Measurements from ENCODE around the gene CLDN18.

CLDN18 gene

DNA sequence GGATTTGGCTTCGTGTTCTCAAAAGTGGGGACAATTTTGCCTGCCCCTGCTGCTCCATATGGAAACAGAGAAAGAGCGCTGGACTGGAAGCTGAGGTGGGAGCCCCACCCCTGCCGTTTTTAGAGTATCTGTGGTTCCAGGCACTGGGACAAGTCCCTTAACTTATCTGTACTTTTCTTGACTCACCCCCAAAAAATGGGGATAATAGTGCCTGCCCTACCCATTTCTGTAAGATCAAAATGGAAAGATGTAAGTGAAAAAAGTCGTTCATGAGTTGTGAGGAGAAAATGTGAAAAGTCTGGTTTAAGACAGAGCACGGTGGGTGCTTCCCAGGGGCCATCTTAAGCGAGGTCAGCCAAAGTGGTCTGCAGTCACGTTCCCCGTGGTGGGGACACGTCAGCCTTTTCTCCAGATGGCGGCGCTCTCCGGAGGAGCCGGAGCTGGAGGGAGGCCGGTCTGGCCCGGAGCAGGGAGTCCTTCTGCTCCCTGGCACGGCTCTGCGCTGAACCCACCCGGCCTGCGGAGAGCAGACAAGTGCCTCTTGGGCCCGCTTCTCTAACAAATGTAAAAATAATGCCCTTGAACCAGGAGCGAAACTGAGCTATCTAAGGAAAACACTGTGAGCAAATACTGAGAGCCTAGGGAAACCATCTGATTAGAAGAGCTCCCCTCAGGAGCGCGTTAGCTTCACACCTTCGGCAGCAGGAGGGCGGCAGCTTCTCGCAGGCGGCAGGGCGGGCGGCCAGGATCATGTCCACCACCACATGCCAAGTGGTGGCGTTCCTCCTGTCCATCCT lies at the start of gene CLDN18:
CLDN18 (plus strand) TSS at position 690 of the 797 bp plus-strand sequence; CDS start at position 751, 61 bp downstream.
- DNase-seq (ENCODE audit: low read depth): no peak

DNA sequence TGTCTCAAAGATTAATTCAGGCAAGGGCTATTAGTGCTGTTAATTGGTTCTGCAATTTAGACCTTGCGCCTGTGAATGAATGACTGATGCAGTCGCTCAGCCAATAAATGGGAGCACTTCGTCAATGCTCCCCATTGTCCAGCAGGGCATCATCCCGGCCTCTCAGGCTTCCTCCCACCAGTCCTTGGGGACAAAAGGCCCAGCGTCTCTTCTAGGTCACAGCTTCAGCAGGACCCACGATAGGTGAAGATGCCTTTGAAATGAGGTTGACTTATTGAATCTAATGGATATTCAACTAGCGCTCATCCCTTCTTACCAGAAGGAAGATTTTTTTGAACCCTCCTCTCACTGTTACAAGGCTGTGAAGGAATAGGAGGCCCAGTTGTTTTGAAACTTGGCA lies 47.7 kb upstream of the CLDN18 start:
- no peak for DNase-seq (ENCODE audit: low read depth)

DNA sequence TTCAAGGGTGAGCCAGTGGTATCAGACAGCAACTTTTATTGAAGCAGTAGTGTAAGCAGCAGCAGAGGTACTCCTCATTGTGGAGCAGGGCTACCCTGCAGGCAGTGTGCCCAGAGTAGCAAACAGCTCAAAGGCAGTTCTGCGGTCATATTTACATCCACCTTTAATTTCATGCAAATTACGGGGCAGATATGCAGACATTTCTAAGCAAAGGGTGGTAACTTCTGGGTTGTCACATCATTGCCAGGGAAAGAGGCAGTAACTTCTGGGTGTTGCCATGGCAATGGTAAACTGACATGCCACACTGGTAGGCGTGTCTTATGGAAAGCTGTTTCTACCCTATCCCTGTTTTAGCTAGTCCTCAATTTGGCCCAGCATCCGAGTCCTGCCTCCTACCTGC lies 46.5 kb upstream of the CLDN18 start:
- DNase-seq (ENCODE audit: low read depth): no peak

DNA sequence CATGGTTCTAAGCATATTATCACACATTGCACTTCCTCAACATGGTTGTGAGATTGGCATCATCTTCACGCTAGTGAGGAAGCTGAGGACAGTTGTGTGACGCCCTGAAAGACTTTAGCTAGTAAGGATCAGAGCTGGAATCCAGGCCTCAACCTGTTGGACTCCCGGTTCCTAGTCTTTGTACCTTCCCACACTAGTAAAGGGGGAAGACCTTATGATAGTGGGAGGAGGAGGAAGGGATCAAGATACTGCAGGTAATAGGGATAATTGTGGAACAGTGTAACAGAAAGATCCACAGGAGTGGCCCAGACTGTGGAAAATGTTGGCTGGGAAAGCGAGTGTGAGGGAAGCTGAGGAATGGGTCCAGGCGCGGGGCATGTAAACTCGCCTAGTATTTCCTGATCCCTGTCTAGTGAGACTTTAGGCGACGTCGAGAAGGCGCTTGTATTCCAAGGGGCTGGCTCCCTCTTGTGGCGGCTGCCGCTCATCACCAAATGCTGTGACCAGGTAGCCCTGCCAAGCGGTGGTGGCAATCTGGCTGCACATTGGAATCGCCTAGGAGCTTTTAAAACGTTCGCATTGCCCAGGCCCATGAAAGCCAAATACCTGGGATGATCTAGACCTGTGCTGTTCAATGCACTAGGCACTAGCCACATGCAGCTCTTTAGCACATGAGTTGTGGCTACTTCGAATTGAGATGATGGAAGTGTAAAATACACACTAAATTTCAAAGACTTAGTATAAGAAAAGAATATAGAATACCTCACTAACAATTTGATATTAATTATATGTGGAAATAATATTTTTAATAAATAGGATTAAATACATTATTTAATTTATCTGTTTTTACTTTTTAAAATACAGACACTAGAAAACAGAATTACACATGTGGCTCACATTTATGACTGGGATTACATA lies 38.8 kb upstream of the CLDN18 start:
- DNase-seq (ENCODE audit: low read depth): no peak

DNA sequence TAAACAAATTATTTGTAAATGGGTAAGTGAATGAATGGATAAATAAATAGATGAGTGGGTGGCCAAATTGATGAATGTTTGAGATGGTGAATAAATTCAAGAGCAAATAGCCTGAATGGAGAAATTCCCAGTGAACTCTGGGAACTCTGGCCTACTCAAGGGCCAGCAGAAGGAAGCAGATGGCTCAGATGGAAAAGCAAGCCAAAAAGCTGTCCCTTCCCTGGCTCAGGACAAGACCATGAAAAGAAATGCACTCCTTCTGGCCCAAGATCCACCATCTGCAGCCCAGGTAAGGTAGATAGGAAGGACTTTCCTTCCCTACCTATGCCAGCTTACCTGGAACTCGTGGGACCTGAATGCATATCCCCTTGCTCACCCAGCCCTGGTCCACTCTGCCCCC lies 37.6 kb upstream of the CLDN18 start:
- DNase-seq (ENCODE audit: low read depth): no peak

DNA sequence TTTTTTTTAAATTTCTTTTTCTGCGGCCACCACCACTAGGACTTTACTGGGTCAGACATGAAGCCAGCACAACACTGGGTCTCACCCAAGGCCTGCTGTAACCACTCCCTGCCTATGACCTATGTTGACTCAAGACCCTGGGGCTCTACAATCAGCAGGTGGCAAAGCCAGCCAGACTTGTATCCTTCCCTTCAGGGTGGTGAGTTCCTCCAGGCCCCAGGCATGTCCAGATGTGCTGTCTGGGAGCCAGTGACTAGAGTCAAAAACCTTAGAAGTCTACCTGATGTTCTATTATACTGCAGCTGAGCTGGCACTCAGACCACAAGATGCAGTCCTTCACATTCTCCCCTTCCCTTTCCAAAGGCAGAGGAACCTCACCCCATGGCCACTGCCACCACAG lies 31.6 kb upstream of the CLDN18 start:
- no peak for DNase-seq (ENCODE audit: low read depth)

DNA sequence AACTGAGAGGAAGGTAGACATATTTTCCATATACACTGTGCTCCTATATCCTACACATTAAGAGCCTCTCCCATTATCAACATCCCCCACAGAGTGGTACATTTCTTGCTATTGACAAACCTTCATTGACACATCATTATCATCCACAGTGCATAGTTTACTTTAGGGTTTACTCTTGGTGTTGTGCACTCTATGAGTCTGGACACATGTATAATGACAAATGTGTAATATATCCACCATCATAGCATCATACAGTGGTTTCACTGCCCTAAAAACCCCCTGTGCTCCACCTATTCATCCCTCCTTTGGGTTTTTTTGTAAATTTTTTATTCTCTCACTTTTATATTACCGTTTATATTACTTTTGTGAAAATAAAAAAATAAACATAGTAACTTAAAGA lies 22.2 kb upstream of the CLDN18 start:
- DNase-seq (ENCODE audit: low read depth): no peak

DNA sequence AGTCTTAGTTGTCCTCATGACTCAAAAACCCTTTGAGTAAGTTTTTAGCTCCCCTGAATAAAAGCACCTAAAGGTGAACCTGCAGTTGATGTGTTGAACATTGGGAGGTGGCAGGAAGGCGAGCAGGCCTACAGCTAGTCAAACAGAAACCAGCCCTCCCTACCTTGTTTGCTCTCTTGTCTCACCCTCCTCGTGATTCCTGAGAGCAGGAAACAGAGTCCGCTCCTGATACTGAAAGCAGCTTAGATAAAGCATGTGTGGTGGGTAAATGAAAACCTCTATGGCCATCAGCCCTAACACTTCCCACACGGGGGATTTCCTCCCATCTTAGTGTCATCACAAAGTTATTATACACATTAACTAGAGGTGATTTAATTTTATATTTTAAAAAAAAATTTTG lies 21.8 kb upstream of the CLDN18 start:
- no peak for DNase-seq (ENCODE audit: low read depth)

DNA sequence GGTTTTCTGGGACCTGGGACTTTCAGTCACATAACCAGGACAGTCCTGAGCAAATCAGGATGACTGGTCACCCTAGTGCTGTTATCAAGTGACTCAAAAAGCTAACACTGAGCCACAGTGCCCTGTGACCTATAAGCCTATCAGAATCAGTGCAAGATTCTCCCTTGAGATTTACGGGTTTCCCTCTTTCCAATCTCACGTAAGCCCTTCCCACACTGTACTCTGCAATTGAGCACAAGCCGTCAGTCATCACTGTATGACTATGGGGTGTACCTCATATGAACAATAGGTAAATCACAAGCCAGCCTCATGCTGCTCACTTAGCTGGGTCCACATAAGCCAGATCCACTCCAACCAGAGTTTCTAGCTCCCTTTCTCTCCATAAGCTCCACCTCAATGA lies 21.0 kb upstream of the CLDN18 start:
- DNase-seq (ENCODE audit: low read depth): no peak

DNA sequence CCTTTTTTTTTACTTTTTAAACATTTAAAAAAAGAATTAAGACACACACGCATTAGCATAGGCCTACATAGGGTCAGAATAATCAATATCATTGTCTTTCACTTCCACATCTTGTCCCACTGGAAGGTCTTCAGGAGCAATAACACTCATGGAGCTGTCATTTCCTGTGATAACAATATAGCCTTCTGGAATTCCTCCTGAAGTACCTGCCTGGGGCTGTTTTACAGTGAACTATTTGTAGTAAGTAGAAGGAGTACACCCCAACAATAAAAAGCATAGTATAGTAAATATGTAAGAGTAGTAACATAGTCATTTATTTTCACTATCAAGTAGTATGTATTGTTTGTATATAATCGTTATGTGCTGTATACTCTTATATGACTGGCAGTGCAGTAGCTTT lies 19.5 kb upstream of the CLDN18 start:
- DNase-seq (ENCODE audit: low read depth): no peak

DNA sequence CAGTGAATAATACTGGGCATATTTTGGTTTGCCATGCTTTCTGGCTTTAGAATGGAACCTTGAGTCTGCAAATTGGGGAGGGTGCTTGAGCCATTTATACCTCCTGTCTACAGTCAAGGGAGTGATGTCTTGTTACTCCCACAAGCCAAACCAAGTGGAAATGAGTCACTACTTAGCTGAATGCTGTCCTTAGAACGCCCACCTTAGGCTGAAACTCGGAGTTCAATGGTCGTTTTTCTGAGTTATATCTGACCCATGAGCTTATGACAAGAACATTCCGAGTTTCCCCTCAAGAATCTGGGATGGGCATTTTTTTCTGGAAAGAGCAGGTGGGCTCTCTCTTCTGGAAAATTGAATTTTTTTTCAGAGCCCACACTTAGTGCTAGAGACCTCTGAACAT lies 17.4 kb upstream of the CLDN18 start:
- no peak for DNase-seq (ENCODE audit: low read depth)

DNA sequence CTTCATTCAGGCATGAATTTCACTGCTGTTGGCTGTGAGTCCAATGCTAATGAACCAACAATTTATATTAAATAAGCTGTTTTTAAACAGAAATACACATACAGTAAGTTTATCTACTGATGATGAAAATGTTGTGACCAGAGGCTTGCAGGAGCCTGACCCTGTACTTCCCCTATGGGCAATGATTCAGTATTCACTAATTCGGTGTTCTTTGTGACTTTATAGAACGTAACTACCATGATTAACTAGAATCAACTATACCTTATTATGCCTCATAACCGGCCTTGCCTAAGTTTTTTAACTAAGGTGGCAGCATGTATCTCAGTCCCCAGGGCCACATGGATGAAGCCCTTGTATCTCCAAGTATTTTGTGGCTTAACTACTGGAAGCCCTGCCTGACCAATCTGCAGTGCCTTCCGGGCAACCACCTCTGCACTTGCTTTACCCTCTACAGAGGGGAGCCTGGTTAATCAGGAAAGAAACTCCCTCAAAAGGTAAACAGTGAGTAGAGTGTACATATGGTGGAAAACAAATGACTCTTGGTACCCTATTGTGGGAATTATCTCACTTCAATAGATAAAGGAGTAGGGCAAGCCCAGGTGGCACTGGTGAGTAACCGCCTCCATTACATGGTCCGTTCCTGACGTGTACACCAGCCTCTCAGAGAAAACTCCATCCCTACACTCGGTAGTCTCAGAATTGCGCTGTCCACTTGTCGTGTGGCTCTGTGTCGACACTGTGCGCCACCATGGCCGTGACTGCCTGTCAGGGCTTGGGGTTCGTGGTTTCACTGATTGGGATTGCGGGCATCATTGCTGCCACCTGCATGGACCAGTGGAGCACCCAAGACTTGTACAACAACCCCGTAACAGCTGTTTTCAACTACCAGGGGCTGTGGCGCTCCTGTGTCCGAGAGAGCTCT lies 11.6 kb upstream of the CLDN18 start:
- DNase-seq (ENCODE audit: low read depth): no peak

DNA sequence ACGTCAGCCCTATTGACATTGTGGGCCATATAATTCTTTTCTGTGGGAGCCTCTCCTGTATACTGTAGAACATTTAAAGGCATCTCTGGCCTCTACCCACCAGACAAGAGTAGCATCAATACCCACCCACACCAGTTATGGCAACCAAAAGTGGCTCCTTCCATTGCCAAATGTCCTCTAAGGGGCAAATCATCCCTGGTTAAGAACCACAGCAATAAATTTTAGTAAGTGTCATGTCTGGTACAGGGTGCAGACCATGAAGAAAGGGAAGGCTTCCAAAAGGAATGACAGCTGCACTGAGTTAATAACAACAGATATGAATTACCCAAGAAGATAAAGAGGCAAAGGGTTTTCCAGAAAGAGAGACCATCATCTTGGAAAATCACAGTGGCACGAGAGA lies 6.9 kb upstream of the CLDN18 start:
- no peak for DNase-seq (ENCODE audit: low read depth)

DNA sequence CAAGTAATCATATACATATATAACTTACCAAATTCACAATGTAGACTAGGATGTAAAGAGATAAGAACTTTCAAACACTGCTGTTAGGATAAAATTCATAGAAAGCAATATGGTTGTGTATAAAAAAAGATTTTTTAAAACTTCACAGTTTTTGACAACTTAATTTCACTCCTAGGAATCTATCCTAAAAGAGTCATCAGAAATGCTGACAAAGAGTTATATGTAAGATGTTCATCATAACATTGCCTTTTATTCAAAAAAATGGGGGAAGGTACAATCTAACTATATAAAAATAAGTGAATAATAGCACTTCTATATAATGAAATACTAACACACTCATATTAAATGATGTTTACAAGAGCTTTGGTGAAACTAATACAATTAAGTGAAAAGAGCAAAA lies 4.3 kb upstream of the CLDN18 start:
- no peak for DNase-seq (ENCODE audit: low read depth)

DNA sequence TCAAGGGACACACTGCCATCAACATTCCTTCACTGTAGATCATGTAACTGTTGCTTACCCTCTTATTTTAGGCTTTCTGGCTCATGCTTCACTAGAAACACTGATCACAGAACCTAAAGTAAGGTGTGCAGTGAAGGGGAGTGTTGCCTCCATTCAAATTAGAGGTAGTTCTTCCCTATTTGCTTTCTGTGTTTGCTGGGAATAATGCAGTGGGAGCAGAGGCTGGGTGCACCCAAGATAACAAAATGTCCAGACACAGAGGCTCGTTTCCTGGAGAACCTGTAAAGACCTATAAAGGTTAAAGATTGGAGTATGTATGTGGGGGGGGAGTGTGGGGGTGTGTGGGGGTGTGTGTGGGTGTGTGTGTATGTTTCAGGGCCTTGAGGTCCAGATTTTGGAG lies 2.1 kb upstream of the CLDN18 start:
- DNase-seq (ENCODE audit: low read depth): no peak

DNA sequence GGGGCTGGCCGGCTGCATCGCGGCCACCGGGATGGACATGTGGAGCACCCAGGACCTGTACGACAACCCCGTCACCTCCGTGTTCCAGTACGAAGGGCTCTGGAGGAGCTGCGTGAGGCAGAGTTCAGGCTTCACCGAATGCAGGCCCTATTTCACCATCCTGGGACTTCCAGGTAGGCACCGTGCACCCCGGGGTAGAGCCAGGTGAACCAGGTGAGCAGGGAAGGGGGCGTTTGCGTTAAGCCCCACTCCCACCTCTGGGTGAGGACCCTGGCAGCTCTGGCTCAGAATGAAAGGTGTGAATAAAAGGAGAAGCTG lies 267 bp downstream of the CLDN18 start:
- DNase-seq (ENCODE audit: low read depth): no peak

DNA sequence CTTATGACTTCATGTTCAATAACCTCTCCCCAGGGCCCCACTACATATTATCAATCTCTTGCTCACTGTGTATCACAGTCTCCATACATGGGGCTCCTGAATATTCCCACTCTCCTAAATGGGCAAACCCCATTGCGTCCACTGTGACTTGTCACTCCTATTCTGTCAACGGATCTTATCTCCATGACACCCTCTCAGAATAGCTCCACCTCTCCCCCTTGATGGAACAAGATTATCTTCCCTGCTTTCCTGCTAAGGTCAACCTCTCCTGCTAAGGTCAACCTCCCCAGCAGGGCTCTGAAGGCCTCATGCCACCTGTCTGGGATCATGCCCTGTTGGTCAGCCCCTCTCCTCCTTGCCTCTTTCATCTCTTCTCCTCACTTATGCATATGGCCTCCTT lies 1.8 kb downstream of the CLDN18 start:
- DNase-seq (ENCODE audit: low read depth): no peak

DNA sequence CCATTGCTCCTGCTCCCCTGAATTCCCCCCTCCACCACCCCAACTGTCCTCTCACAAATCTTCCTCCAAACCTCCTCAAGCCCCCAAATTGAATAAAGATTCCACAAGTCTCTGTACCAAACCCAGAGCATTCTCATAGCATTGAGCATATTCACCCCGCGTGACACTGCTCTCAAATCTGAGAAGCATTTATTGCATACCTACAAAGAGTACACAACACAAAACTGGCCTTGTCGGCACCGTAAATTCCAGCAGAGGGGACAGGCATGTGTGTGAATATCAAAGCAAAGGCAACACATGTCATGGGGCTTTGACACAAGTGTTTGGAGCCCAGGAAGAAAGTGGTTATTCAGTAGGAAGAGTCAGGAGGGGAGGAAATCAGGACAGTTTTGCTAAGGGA lies 2.6 kb downstream of the CLDN18 start:
- no peak for DNase-seq (ENCODE audit: low read depth)

DNA sequence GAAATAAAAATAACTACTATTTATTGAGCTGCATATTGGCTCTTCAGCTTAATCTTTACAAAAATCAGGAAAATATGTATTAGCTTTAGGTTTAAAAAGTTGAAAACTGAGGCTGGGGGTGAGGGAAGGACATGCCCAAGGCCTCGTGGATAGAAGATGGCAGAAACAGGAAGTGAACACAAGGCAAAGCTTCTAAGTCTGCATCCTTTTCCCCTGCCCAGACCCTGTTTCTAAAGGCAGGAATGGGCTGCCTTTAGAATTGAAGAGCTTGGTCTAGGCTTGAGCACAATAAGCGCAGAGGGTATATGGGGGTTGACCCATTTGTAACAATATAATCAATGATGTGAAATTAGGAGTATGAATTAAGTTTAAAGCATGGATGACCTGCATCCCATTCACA lies 6.1 kb downstream of the CLDN18 start:
- DNase-seq (ENCODE audit: low read depth): no peak

DNA sequence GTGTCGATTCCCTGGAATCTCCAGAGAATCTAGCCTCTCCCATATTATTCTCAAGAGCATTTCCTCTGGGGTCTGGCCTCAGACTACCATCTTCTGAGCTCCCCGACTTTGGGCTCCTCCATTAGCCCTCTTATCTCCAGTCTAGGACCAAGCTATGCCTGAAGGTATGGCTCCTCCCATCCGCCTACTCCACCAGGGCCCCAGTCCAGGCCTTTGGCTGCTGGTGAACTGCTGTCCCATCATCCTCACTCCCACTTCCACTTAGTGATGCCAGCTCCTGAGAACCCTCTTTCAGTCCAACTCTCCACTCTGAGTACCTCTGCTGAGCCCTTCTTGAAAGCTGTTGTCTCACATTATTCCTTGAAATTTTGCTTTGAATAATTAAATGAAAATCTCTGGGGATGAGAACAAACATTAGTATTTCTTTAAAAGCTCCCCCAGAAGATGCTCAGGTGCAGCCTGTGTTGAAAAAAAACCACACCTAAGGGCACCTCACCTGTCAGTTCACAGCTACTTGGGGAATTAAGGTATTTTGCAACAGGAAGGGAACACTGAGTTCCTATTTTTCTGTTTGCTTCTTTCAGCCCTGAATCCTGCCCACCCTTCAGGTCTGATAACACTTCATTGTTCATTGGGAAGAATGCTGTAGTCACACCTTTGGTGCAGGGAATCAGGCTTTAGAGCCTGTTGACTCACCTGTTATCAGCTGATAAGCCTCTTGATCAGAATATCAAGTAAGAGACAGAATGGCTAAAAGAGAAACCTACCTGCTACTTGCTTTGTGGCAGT lies 9.5 kb downstream of the CLDN18 start:
- DNase-seq (ENCODE audit: low read depth): no peak

DNA sequence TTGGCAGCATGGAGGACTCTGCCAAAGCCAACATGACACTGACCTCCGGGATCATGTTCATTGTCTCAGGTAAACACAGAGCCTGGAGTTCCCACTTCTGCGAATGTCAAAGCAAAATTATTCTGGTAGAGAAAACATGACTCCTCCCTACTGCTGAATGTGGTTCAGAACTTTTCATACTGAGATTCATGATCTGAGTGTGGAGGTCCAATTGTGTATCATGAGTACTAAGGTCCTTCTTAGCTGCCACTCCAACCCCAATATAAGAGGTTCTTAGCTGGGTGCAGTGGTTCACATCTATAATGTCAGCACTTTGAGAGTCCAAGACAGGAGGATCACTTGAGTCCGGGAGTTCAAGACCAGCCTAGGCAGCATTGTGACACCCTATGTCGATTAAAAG lies 13.8 kb downstream of the CLDN18 start:
- no peak for DNase-seq (ENCODE audit: low read depth)

DNA sequence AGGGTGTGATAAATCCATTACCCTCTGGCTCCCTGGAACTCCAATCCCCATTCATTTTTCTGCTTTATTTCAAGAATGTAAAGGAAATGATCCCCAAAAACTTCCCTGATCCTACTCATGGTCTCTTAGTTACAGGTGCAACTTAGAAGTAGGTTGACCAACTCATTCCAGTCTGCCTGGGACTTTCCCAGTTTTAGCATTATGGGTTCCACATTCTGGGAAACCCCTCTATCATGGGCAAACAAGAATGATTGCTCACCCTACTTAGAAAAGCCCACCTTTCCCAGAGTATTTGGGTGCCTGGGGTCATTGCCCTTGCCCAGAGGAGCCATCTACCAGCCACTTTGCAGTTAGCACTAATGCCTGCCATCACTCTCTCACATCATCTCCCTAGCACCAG lies 15.6 kb downstream of the CLDN18 start:
- no peak for DNase-seq (ENCODE audit: low read depth)

Measured in HS-5 (cell line).